ENCODE results near the gene TLK2.

DNA sequence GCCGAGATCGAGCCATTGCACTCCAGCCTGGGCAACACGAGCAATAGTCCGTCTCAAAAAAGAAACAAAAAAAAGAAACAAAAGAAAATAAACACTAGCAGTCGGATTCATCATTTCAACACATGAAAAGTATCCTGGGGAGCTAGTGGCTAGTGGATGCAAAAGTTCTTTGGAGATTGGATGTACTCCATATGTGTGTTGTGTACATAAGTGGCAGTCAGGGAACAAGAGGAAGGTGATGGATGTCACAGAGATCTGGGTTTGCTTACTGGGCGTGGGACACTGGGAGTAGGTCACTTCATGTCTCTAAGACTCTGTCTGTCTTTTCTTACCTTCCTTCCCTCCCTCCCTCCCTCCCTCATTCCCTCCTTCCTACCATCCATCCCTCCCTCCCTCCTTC is 184.2 kb downstream of the TLK2 start:
- TF ChIP-seq SMAD3 (CRISPR knock-in tag; IDR thresholded peaks at IDR 0.05; ENCODE audit: borderline replicate concordance) (no peak), CTCF (IDR thresholded peaks at IDR 0.05) (no peak), ESRRA (CRISPR knock-in tag; IDR thresholded peaks at IDR 0.05; ENCODE audit: borderline replicate concordance) (no peak), TP53 (CRISPR knock-in tag; IDR thresholded peaks at IDR 0.05) (no peak), SMAD4 (CRISPR knock-in tag; IDR thresholded peaks at IDR 0.05) (no peak), NR2C2 (CRISPR knock-in tag; IDR thresholded peaks at IDR 0.05) (no peak), NFYB (CRISPR knock-in tag; conservative IDR thresholded peaks at IDR 0.05; ENCODE audit: low read depth) (no peak), RORB (CRISPR knock-in tag; IDR thresholded peaks at IDR 0.05) (no peak), EMX1 (CRISPR knock-in tag; IDR thresholded peaks at IDR 0.05) (no peak)
